ENCODE measurements around the gene BTN2A1. TPM values are rescaled to one million over a fixed set of nuclear protein-coding genes. Genes with fewer than 3 reads are reported as not detected.
A peak's percentile ranks its signal among the peaks of the same experiment; 100 is the strongest.

Gene BTN2A1
- total RNA-seq: 10 to 100 TPM; 26.1 to 37.7 (median 29.1) TPM
- long read RNA-seq, donor 1, transcript BTN2A1-202 (9 exons, 3,024 nt): minor isoform, 5 of 45 reads
- long read RNA-seq, donor 1, transcript BTN2A1-201 (8 exons, 2,920 nt): major isoform, 18 of 45 reads
- long read RNA-seq, donor 1, partial matches to known transcripts: 6 of 45 reads
- long read RNA-seq, donor 1, other reads (novel, unspliced or antisense): 15 of 45 reads
- long read RNA-seq, donor 2, partial matches to known transcripts: 5 of 16 reads
- long read RNA-seq, donor 2, other reads (novel, unspliced or antisense): 6 of 16 reads

- H3K9me3 ChIP-seq: no peaks in the 10 kb centered on the region
- intact Hi-C loops (cut with DNase I, micrococcal nuclease): no loop called here
- ATAC-seq (peak; percentile 98), DNase-seq (peak; percentile 72 to 89 (median 76))
- TF ChIP-seq CTCF (IDR thresholded peaks at IDR 0.05): no peak
- H3K4me3 ChIP-seq: peak within 1 kb of the TSS; percentile 84
- no peaks in the 10 kb centered on the region for H3K36me3 ChIP-seq (ENCODE audit: low read depth)
- H3K4me1 ChIP-seq (ENCODE audit: low read depth): peaks cover 28% of the 10 kb centered on the region
Measured at GRCh38 chr6:26457806-26458688, at the start of gene BTN2A1. TSS of gene BTN2A1 (plus strand) at chr6:26457955. CDS start at chr6:26458637, 682 bp downstream.

GRCh38 chr6:26408828-26409730 lies 48.7 kb upstream of the BTN2A1 start:
- peaks cover 11% of the 10 kb centered on the region for H3K36me3 ChIP-seq (ENCODE audit: low read depth)
- DNase-seq (no peak), ATAC-seq (no peak)
- H3K9me3 ChIP-seq: no peaks in the 10 kb centered on the region
- no peak for TF ChIP-seq CTCF (IDR thresholded peaks at IDR 0.05)
- intact Hi-C loops (cut with DNase I, micrococcal nuclease): no loop called here
- H3K4me3 ChIP-seq: no peak overlapping the region
- peaks cover 5% of the 10 kb centered on the region for H3K4me1 ChIP-seq (ENCODE audit: low read depth)

GRCh38 chr6:26411751-26412150 lies 46.0 kb upstream of the BTN2A1 start:
- ATAC-seq (no peak), DNase-seq (no peak)
- Histone ChIP-seq H3K36me3 (ENCODE audit: low read depth) (peaks cover 11% of the 10 kb centered on the region), H3K4me3 (no peak overlapping the region), H3K9me3 (no peaks in the 10 kb centered on the region), H3K4me1 (ENCODE audit: low read depth) (no peaks in the 10 kb centered on the region)
- TF ChIP-seq CTCF (IDR thresholded peaks at IDR 0.05): no peak
- intact Hi-C loops (cut with DNase I, micrococcal nuclease): no loop called here

- H3K36me3 ChIP-seq (ENCODE audit: low read depth): peaks cover 11% of the 10 kb centered on the region
- intact Hi-C loops (cut with DNase I, micrococcal nuclease): no loop called here
- no peak for DNase-seq
- H3K4me3 ChIP-seq: no peak overlapping the region
- no peaks in the 10 kb centered on the region for H3K9me3 ChIP-seq
- H3K4me1 ChIP-seq (ENCODE audit: low read depth): no peaks in the 10 kb centered on the region
- TF ChIP-seq CTCF (IDR thresholded peaks at IDR 0.05): no peak
- ATAC-seq: peak; percentile 10
Measured at GRCh38 chr6:26412228-26412627, 45.5 kb upstream of the BTN2A1 start.

DNA sequence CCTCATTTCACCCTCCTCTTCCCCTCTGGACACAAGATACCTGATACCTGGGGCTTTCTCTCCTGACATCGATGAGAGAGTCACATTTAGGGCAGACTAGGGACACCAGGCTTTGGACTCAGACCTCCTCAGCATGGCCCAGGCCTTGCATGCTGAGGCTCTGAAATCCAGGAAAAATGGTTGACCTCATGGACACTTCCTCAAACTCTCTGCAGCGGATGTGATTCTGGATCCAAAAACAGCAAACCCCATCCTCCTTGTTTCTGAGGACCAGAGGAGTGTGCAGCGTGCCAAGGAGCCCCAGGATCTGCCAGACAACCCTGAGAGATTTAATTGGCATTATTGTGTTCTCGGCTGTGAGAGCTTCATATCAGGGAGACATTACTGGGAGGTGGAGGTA lies 44.8 kb upstream of the BTN2A1 start:
- H3K9me3 ChIP-seq: no peaks in the 10 kb centered on the region
- H3K4me3 ChIP-seq: no peak overlapping the region
- no peaks in the 10 kb centered on the region for H3K4me1 ChIP-seq (ENCODE audit: low read depth)
- intact Hi-C loops (cut with DNase I, micrococcal nuclease): no loop called here
- ATAC-seq: no peak
- H3K36me3 ChIP-seq (ENCODE audit: low read depth): peaks cover 8% of the 10 kb centered on the region
- no peak for DNase-seq
- TF ChIP-seq CTCF (IDR thresholded peaks at IDR 0.05): no peak
